Activated CD4-positive, CD25-positive, alpha-beta regulatory T cell treated with anti-CD3 and anti-CD28 coated beads, Interleukin-2, amount 50 U/mL, for 72 hours (primary cell): Measurements from ENCODE around the gene ITIH5.

Experiments
- DNase-seq: peaks from one replicate; pipeline ENCODE4 v3.0.0; 2021

Gene ITIH5

DNA sequence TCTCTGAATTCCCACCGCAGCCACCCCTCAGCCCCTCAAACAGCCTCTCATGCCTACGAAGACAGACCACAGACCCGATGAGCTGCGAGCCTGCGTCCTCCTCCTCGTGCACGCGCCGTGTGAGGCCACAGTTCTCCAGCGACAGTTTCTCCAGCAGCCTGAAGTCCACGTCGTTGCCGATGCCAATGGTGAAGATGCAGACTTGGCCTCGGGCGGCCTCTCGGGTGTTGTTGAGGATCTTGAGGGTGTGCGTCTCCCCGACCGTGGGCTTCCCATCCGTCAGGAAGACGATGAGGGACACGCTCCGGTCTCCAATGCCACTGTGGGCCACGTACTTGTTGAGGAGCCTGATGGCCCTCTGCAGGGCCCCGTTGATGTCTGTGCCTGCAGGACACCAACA is 87.1 kb downstream of the ITIH5 start:
- DNase-seq = no peak

GRCh38 chr10:7577579-7577978 is 89.2 kb downstream of the ITIH5 start:
- DNase-seq = no peak

DNA sequence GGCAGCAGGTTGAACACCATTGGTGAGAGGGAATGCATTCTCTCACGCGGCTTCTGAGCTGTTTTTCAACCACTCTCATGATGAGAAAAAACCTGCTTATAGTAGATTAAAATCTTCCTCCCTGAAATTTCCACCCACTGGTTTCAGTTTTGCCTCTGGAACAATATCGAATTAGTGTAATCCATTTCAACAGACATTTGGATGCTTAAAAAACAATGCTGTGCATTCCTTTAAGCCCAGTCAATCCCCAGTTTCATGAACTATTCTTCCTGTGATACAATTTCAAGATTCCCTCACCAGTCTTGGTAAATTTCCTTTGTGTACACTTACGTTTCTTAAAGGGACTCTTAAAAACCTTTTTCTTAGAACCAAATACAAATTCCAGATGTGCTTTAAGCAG is 89.6 kb downstream of the ITIH5 start:
- DNase-seq = no peak

DNA sequence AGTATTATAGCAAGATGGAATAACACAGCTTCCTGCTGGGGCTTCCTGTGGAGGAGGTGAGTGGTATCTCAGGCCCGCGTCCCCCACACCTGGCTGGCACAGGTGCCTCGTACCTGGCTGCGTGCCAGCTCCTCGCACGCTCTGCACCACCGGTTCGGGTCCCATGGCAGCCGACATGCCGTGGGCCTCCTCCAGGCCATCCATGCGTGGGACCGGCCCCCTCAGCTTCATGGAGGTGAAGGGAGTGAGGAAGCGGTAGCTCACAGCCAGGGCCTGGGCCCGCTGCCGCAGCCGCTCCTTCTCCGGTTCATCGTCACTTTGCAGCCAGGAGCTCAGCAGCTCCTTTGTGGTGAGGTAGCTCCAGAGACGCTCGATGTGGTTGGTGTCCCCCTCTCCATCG is 90.4 kb downstream of the ITIH5 start:
- DNase-seq = no peak

DNA sequence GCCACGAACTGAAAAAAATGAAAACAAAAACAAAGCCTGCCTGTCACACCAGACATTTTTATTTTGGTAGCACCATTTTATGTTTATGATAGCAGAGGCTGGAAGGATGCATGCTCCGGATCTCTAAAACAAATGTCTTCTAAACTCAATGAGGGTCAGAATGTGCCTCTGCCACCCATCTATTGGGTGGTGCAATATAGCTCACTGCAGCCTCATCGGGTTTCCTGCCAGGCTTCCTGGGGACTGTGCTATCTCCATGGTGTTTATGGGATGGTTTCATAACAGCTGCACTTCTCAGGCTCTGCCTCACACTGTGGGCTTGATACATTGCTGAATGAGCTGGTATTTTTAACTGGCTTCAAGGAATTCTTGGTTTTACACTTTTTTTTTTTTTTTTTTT is 94.4 kb downstream of the ITIH5 start:
- no peak for DNase-seq

GRCh38 chr10:7571981-7572380 is 94.8 kb downstream of the ITIH5 start:
- DNase-seq = no peak

- no peak for DNase-seq
Observed at GRCh38 chr10:7567911-7568620, 98.7 kb downstream of the ITIH5 start.

GRCh38 chr10:7566891-7567290 is 99.9 kb downstream of the ITIH5 start:
- no peak for DNase-seq

DNA sequence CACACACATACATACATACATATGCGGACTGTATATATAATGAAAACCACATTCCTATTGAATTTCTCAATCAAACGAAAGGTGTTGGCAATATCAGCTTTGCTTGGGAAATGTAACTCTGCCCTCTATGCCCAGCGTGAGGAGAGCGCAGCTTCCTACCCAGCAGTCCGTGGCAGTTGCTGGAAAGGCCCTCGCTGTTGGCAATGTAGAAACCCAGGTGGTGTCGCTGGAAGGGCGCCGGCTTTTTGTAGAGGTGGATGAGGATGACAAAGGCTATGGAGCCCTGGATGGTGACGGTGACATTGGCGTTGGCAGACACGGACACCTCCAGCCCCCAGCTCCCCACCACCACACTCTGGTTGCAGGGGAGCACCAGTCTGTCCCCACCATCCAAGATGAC is 100.9 kb downstream of the ITIH5 start:
- DNase-seq = no peak

GRCh38 chr10:7563770-7564169 is 103.0 kb downstream of the ITIH5 start:
- no peak for DNase-seq

- DNase-seq = no peak
Observed at GRCh38 chr10:7563368-7563767, 103.4 kb downstream of the ITIH5 start.

DNA sequence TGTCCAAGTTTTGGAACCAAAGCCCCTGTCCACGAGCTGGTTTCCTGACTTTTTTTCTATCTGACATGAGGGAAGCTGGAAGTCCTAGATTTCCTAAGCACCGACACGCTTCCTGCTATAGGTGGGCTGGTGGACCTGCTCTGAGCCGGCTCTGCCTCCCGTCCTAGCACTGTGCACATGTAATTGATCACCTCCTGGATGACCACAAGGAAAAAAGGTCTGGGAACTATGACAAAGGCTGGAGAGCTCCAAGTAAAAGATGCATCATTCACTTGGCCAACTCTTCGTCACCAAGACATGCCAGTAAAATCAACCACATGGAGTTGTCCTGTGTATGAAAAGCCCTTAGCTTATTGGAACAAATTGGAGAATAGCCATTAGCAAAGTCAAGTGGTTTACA is 104.8 kb downstream of the ITIH5 start:
- no peak for DNase-seq

GRCh38 chr10:7561216-7561893 is 105.4 kb downstream of the ITIH5 start:
- no peak for DNase-seq

DNA sequence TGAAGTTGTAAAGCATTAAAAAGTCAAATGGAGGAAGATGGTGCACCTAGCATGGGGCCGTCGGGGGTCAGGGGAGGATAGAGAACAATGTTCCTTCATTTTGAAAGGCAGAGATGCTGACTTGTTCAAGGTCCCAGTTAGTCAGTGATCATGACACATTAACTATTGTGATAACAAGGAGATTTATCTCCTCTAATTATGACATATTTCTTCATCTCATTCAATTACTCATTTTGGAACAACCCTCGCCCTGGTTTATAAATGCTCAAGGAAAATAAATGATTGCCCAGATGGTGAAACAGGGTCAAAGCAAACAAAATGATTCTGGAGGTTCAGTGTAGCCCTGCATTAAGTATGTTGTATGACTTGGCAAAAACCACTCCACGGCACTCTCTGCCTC is 106.2 kb downstream of the ITIH5 start:
- no peak for DNase-seq

- DNase-seq = no peak
Observed at GRCh38 chr10:7559386-7559785, 107.4 kb downstream of the ITIH5 start.

DNA sequence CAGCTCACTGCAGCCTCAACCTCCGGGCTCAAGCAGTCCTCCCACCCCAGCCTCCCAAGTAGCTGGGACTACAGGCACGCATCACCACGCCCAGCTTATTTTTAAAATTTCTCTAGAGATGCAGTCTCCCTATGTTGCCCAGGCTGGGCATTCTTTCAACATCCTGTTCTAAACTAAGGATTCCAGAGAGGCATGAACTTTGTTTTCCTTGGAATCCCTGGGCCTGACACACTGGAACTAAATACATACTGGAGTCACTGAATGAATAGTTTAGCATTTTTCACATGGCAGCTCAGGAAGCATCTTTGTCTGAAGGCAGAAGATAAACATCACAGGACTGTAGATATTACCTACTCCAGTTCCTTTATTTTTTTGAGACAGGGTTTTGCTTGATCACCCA is 108.7 kb downstream of the ITIH5 start:
- DNase-seq = no peak

GRCh38 chr10:7553531-7553930 is 113.2 kb downstream of the ITIH5 start:
- DNase-seq = no peak

GRCh38 chr10:7551950-7552716 is 114.6 kb downstream of the ITIH5 start:
- no peak for DNase-seq

DNA sequence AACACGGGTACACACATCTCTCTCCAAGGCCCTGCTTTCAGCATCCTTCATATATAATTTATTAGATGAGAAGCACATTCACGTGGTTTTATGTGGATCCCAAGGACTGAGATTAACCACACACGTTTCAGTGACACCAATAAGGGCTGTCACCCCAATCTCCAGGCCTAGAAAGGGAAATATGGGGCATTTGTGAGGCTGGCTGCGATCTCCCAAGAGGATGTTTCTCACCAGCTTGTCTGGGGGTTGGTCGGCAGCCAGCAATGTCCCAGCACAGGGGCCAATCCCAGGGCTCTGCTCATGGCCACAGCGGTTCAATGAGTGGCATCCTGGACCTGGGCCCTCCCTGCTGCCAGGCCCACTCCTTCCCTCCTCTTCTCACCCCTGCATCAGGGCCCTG is 115.5 kb downstream of the ITIH5 start:
- DNase-seq = no peak

DNA sequence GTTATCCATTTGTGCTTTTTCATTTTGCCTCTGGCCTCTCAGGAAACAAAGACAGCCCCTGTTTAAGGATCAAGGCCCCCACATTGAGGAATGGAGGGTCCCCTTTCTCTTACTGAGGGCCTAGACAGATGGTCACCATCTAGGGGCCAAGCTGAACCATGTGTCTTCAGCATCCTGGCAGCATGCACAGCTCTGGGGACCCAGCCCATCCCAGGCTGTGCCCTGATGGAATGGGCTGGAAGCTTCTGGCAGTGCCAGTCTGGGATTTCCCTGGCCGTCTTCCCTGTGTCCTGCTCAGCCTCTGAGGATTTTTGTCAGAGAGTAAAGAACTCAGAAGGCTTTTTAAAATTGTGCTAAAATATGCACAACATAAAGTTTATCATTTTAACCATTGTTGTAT is 116.8 kb downstream of the ITIH5 start:
- no peak for DNase-seq

GRCh38 chr10:7547829-7548228 is 118.9 kb downstream of the ITIH5 start:
- DNase-seq = no peak

DNA sequence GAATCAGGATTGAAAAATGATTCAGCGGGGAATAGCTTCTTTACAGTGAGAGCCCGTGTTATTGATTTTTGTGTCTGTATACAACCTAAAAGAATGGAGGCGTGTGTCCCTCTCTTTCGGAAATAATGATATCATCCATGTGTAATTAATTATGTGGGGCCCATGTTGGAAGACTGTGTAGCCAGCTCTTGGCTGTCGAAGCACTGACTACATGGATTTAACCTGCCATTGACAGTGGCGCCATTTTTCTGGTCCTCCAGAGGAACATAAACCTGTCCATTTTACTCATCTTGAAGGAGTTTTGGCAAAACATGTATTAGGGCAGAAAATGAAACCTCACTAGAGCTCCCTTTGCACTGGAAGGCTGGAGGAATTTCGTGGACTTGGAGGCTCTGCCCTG is 119.6 kb downstream of the ITIH5 start:
- no peak for DNase-seq

- DNase-seq = no peak
Observed at GRCh38 chr10:7546385-7546967, 120.3 kb downstream of the ITIH5 start.

DNA sequence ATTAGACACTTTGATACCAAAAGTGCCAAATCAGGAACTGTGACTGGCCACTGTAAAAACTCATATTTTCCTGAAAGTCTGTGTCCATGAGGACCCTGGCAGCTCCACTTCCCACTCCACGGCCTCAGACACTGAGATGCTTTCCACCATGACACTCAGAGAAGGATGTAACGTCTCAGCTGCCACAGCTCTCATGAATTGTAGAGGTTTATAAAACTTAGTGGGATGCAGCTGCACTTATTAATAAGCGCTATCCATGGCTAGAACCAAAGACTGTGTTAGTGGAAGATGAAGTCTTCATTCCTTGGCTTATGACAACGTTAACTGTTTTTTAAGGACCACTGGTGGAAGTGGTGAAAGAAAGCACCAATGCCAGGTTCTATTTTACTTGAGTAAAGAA is 121.0 kb downstream of the ITIH5 start:
- DNase-seq = no peak
